NCI-H524 treated with DMSO at 0.1 percent for 48 hours (cell line): ENCODE data around the gene SCRN2.

Source experiments
- DNase-seq: peaks from one replicate; lab custom pipeline; 2025; lab: John Stamatoyannopoulos, UW

The SCRN2 gene

GRCh38 chr17:47821031-47821423, 20.0 kb downstream of the SCRN2 start:
- DNase-seq: no peak

GRCh38 chr17:47820033-47820789, 20.9 kb downstream of the SCRN2 start:
- no peak for DNase-seq

- DNase-seq: no peak
These were observed 21.6 kb downstream of the SCRN2 start for GRCh38 chr17:47819475-47819874.

- no peak for DNase-seq
These were observed 22.9 kb downstream of the SCRN2 start for GRCh38 chr17:47818002-47818695.

- no peak for DNase-seq
These were observed 24.1 kb downstream of the SCRN2 start for GRCh38 chr17:47816947-47817346.

GRCh38 chr17:47816111-47816735, 24.9 kb downstream of the SCRN2 start:
- no peak for DNase-seq

GRCh38 chr17:47815106-47815918, 25.8 kb downstream of the SCRN2 start:
- DNase-seq: no peak

- DNase-seq: no peak
These were observed 27.5 kb downstream of the SCRN2 start for GRCh38 chr17:47813512-47814031.

GRCh38 chr17:47813077-47813476, 28.0 kb downstream of the SCRN2 start:
- no peak for DNase-seq

GRCh38 chr17:47812146-47812920, 28.7 kb downstream of the SCRN2 start:
- DNase-seq: no peak

GRCh38 chr17:47811709-47812108, 29.4 kb downstream of the SCRN2 start:
- DNase-seq: no peak

- no peak for DNase-seq
These were observed 30.0 kb downstream of the SCRN2 start for GRCh38 chr17:47810901-47811635.

GRCh38 chr17:47810200-47810821, 30.8 kb downstream of the SCRN2 start:
- no peak for DNase-seq

GRCh38 chr17:47808830-47809480, 32.1 kb downstream of the SCRN2 start:
- DNase-seq: no peak

GRCh38 chr17:47808036-47808829, 32.8 kb downstream of the SCRN2 start:
- DNase-seq: no peak

- DNase-seq: no peak
These were observed 33.7 kb downstream of the SCRN2 start for GRCh38 chr17:47807421-47807820.

GRCh38 chr17:47806913-47807255, 34.2 kb downstream of the SCRN2 start:
- no peak for DNase-seq

GRCh38 chr17:47806026-47806912, 34.8 kb downstream of the SCRN2 start:
- no peak for DNase-seq
